ENCODE results near the gene CIB4.

GRCh38 chr2:26675651-26676255 lies 34.6 kb upstream of the CIB4 start:
- no peak for TF ChIP-seq POLR2A (IDR thresholded peaks at IDR 0.05)
- TF ChIP-seq, protein P1, sequence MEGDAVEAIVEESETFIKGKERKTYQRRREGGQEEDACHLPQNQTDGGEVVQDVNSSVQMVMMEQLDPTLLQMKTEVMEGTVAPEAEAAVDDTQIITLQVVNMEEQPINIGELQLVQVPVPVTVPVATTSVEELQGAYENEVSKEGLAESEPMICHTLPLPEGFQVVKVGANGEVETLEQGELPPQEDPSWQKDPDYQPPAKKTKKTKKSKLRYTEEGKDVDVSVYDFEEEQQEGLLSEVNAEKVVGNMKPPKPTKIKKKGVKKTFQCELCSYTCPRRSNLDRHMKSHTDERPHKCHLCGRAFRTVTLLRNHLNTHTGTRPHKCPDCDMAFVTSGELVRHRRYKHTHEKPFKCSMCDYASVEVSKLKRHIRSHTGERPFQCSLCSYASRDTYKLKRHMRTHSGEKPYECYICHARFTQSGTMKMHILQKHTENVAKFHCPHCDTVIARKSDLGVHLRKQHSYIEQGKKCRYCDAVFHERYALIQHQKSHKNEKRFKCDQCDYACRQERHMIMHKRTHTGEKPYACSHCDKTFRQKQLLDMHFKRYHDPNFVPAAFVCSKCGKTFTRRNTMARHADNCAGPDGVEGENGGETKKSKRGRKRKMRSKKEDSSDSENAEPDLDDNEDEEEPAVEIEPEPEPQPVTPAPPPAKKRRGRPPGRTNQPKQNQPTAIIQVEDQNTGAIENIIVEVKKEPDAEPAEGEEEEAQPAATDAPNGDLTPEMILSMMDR (IDR thresholded peaks at IDR 0.05): no peak
